ENCODE results near the gene ZNF135.

ZNF135 gene

DNA sequence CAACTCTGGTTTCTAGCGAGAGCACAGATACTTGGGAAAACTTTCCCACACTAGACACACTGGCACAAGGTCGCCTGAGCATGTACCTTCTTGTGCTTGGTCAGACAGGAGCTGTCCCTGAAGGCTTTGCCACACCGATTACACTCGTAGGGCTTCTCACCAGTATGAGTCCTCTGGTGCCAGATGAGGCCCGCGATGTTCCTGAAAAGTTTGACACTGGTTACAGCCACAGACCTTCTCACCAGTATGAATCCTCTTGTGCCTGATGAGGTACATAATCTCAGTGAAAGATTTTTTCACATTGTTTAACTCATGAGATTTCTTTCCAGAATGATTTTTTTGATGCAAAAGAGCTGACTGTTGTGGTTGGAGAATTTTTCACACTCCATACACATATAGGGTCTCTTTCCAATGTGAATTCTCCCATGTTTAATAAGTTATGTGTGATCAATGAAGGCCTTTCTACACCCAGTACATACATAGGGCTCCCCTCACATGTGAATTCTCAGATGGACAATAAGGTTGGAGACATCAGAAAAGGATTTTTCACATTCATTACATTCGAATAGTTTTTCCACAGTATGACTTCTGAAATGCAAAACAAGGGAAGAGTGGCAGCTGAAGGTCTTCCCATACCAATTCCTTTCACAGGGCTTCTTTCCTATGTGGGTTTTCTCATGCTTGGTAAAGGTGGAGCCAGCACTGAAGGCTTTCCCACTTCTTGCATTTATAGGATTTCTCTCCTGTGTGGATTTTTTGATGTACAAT lies 48.9 kb downstream of the ZNF135 start:
- H3K9me3 ChIP-seq: peaks cover 12% of the 10 kb centered on the region
- no peaks in the 10 kb centered on the region for H3K36me3 ChIP-seq
- no peaks in the 10 kb centered on the region for H3K27me3 ChIP-seq
- TF ChIP-seq, protein P1, sequence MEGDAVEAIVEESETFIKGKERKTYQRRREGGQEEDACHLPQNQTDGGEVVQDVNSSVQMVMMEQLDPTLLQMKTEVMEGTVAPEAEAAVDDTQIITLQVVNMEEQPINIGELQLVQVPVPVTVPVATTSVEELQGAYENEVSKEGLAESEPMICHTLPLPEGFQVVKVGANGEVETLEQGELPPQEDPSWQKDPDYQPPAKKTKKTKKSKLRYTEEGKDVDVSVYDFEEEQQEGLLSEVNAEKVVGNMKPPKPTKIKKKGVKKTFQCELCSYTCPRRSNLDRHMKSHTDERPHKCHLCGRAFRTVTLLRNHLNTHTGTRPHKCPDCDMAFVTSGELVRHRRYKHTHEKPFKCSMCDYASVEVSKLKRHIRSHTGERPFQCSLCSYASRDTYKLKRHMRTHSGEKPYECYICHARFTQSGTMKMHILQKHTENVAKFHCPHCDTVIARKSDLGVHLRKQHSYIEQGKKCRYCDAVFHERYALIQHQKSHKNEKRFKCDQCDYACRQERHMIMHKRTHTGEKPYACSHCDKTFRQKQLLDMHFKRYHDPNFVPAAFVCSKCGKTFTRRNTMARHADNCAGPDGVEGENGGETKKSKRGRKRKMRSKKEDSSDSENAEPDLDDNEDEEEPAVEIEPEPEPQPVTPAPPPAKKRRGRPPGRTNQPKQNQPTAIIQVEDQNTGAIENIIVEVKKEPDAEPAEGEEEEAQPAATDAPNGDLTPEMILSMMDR (IDR thresholded peaks at IDR 0.05; ENCODE audit: low read depth, low read length): no peak
- DNase-seq: no peak
- H3K4me1 ChIP-seq: no peaks in the 10 kb centered on the region
- no peak overlapping the region for H3K4me3 ChIP-seq (ENCODE audit: low read depth, low read length)

DNA sequence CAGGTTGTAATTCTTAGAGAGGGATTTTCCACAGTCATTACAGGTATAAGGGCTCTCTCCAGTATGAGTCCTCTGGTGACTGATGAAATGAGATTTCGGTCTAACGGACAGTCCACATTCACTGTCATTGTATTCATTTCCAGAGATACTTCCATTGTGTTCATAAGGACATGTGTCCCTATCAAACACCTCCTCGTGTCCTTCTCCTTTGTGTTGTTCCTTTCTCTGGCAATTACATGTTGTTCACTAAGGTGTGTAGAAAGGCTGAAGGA lies 49.4 kb downstream of the ZNF135 start:
- no peak overlapping the region for H3K4me3 ChIP-seq (ENCODE audit: low read depth, low read length)
- no peaks in the 10 kb centered on the region for H3K4me1 ChIP-seq
- DNase-seq: no peak
- peaks cover 8% of the 10 kb centered on the region for H3K9me3 ChIP-seq
- H3K27me3 ChIP-seq: no peaks in the 10 kb centered on the region
- no peaks in the 10 kb centered on the region for H3K36me3 ChIP-seq
- TF ChIP-seq, protein P1 (IDR thresholded peaks at IDR 0.05; ENCODE audit: low read depth, low read length): no peak

- H3K4me3 ChIP-seq (ENCODE audit: low read depth, low read length): no peak overlapping the region
- no peaks in the 10 kb centered on the region; the same call in none of the 2 replicates for H3K9me3 ChIP-seq
- no peaks in the 10 kb centered on the region for H3K36me3 ChIP-seq
- no peaks in the 10 kb centered on the region for H3K27me3 ChIP-seq
- no peak for DNase-seq
- TF ChIP-seq, protein P1 (IDR thresholded peaks at IDR 0.05; ENCODE audit: low read depth, low read length): no peak
- no peaks in the 10 kb centered on the region for H3K4me1 ChIP-seq
Measured at GRCh38 chr19:58117841-58118575, 58.9 kb downstream of the ZNF135 start.

- no peak overlapping the region for H3K4me3 ChIP-seq (ENCODE audit: low read depth, low read length)
- TF ChIP-seq, protein P1 (IDR thresholded peaks at IDR 0.05; ENCODE audit: low read depth, low read length): no peak
- H3K4me1 ChIP-seq: no peaks in the 10 kb centered on the region
- no peaks in the 10 kb centered on the region for H3K27me3 ChIP-seq
- no peaks in the 10 kb centered on the region; the same call in none of the 2 replicates for H3K9me3 ChIP-seq
- DNase-seq: no peak
- H3K36me3 ChIP-seq: no peaks in the 10 kb centered on the region
Measured at GRCh38 chr19:58118979-58119733, 60.1 kb downstream of the ZNF135 start.
